Neuronal stem cell (in vitro differentiated cells): Measurements from ENCODE around the gene SLF2.

Experiments
- DNase-seq: peaks from one replicate; pipeline ENCODE4 v3.0.0-alpha.2; 2013; ENCODE audit warnings: low spot score
- H2AFZ ChIP-seq: one replicate; pipeline ENCODE4 v1.6.1; 2013; ENCODE audit warnings: mild to moderate bottlenecking, low read length, inconsistent platforms
- H2AK5ac ChIP-seq: 2 replicates; pipeline ENCODE4 v1.6.1; 2013; ENCODE audit warnings: low read depth, mild to moderate bottlenecking, inconsistent platforms, low read length, moderate library complexity, mixed read lengths
- H2BK120ac ChIP-seq: 2 replicates; pipeline ENCODE4 v1.6.1; 2013; ENCODE audit warnings: low read depth, mild to moderate bottlenecking, inconsistent platforms, low read length, moderate library complexity, mixed read lengths
- H2BK12ac ChIP-seq: one replicate; pipeline ENCODE4 v1.6.1; 2013; ENCODE audit warnings: low read length, inconsistent platforms
- H2BK15ac ChIP-seq: 2 replicates; pipeline ENCODE4 v1.6.1; 2013; ENCODE audit warnings: mild to moderate bottlenecking, low read length, inconsistent platforms, mixed read lengths
- H2BK5ac ChIP-seq: one replicate; pipeline ENCODE4 v1.6.1; 2013; ENCODE audit warnings: inconsistent platforms, mild to moderate bottlenecking, low read length, moderate library complexity
- H3K14ac ChIP-seq: one replicate; pipeline ENCODE4 v1.6.1; 2013; ENCODE audit warnings: low read length, inconsistent platforms
- H3K18ac ChIP-seq: 2 replicates; pipeline ENCODE4 v1.6.1; 2013; ENCODE audit warnings: low read length, inconsistent platforms
- H3K23ac ChIP-seq: 2 replicates; pipeline ENCODE4 v1.6.1; 2013; ENCODE audit warnings: low read depth, mild to moderate bottlenecking, mixed read lengths, low read length, inconsistent platforms; ENCODE audit not compliant: poor library complexity
- H3K27ac ChIP-seq: replicated peaks from 3 replicates; pipeline ENCODE4 v1.5.1; 2013; ENCODE audit warnings: low read length, inconsistent platforms
- H3K27me3 ChIP-seq, 3 experiments: 2 replicates each; pipeline ENCODE4 v1.6.1; 2013; ENCODE audit warnings: low read length in 3 of 3, mild to moderate bottlenecking in 2 of 3, inconsistent platforms in 1 of 3, low read depth in 1 of 3, mixed read lengths in 1 of 3, moderate library complexity in 1 of 3; ENCODE audit not compliant: control insufficient read depth in 3 of 3, insufficient read depth in 3 of 3
- H3K36me3 ChIP-seq, 2 donors: replicated peaks in 1 of 2; 2 replicates each; pipeline ENCODE4 v1.6.1; 2013; ENCODE audit warnings: low read length in 2 of 2; ENCODE audit not compliant: control insufficient read depth in 2 of 2, insufficient read depth in 2 of 2
- H3K4ac ChIP-seq: 2 replicates; pipeline ENCODE4 v1.6.1; 2013; ENCODE audit warnings: inconsistent platforms, mild to moderate bottlenecking, low read length, moderate library complexity
- H3K4me1 ChIP-seq, 2 donors: 1 replicate in 1 of 2; 2 replicates in 1 of 2; pipeline ENCODE4 v1.6.1; 2013; ENCODE audit warnings: low read length in 2 of 2, low read depth in 1 of 2; ENCODE audit not compliant: control insufficient read depth in 2 of 2, insufficient read depth in 1 of 2
- H3K4me2 ChIP-seq: one replicate; pipeline ENCODE4 v1.6.1; 2013; ENCODE audit warnings: mild to moderate bottlenecking, low read length, inconsistent platforms; ENCODE audit not compliant: insufficient read depth, poor library complexity, severe bottlenecking
- H3K4me3 ChIP-seq, 2 donors: 2 replicates each; pipeline ENCODE4 v1.5.1; 2013; ENCODE audit warnings: low read length in 2 of 2, mild to moderate bottlenecking in 2 of 2, inconsistent platforms in 1 of 2, moderate library complexity in 1 of 2
- H3K79me1 ChIP-seq: one replicate; pipeline ENCODE4 v1.6.1; 2013; ENCODE audit warnings: low read depth, mild to moderate bottlenecking, inconsistent platforms, low read length, moderate library complexity
- H3K9ac ChIP-seq: one replicate; pipeline ENCODE4 v1.6.1; 2013; ENCODE audit warnings: mild to moderate bottlenecking, low read depth, low read length, inconsistent platforms; ENCODE audit not compliant: poor library complexity
- H3K9me3 ChIP-seq, 2 donors: replicated peaks in 1 of 2; 2 replicates each; pipeline versions ENCODE3 to v1.6.1; 2013; ENCODE audit warnings: low read length in 2 of 2, mild to moderate bottlenecking in 2 of 2, inconsistent platforms in 1 of 2, low read depth in 1 of 2, mixed read lengths in 1 of 2, moderate library complexity in 1 of 2; ENCODE audit not compliant: control insufficient read depth in 2 of 2, insufficient read depth in 1 of 2
- H4K8ac ChIP-seq: one replicate; pipeline ENCODE4 v1.6.1; 2013; ENCODE audit warnings: low read depth, mild to moderate bottlenecking, inconsistent platforms, low read length, moderate library complexity
- H4K91ac ChIP-seq: one replicate; pipeline ENCODE4 v1.6.1; 2013; ENCODE audit warnings: low read length, low read depth, mild to moderate bottlenecking, inconsistent platforms; ENCODE audit not compliant: poor library complexity
- WGBS, 2 donors: extraction: QIAGEN DNeasy Blood & Tissue Kit; methylation state at CpG; one replicate each; pipeline ENCODE4 v1.1.7; 2013; ENCODE audit warnings: missing lambda C conversion rate in 2 of 2, mixed read lengths in 1 of 2; ENCODE audit not compliant: insufficient read length in 2 of 2, insufficient replicate concordance in 1 of 2; ENCODE audit errors: extremely low coverage in 2 of 2; 5-methylcytosine and 5-hydroxymethylcytosine counted together

SLF2 gene

GRCh38 chr10:100864978-100865377, 47.8 kb upstream of the SLF2 start:
- Histone ChIP-seq H2BK12ac (no peak overlapping the region), H3K9ac (no peak overlapping the region), H3K9me3 (no peaks in the 10 kb centered on the region), H2BK15ac (peak overlapping the region; percentile 6), H3K79me1 (no peaks in the 10 kb centered on the region), H2BK5ac (no peak overlapping the region), H4K91ac (no peak overlapping the region), H3K36me3 (no peaks in the 10 kb centered on the region), H3K27me3 (peaks cover 0 to 90% (median 18%) of the 10 kb centered on the region in 3 experiments), H2AK5ac (peak overlapping the region; percentile 81), H3K18ac (peak overlapping the region; percentile 11), H3K4ac (no peak overlapping the region), H3K4me1 (peaks cover 0 to 27% of the 10 kb centered on the region in 2 donors), H3K23ac (no peak overlapping the region), H3K14ac (peak overlapping the region; percentile 28), H2BK120ac (no peak overlapping the region), H2AFZ (no peak overlapping the region), H3K4me3 (no peak overlapping the region), H3K27ac (no peak overlapping the region), H4K8ac (no peak overlapping the region), H3K4me2 (no peak overlapping the region)
- no CpG with 5 or more reads among the region's 4 CpGs for WGBS, 2 donors
- DNase-seq = no peak

- Histone ChIP-seq H3K23ac (no peak overlapping the region), H3K27me3 (peaks cover 0 to 86% (median 18%) of the 10 kb centered on the region in 3 experiments), H2BK12ac (no peak overlapping the region), H3K79me1 (no peaks in the 10 kb centered on the region), H2AK5ac (no peak overlapping the region), H3K4me1 (peaks cover 0 to 30% of the 10 kb centered on the region in 2 donors), H2BK15ac (peak overlapping the region; percentile 6), H2BK5ac (no peak overlapping the region), H3K18ac (no peak overlapping the region), H3K4me3 (no peak overlapping the region), H3K9ac (no peak overlapping the region), H3K14ac (no peak overlapping the region), H3K9me3 (no peaks in the 10 kb centered on the region), H3K4me2 (peak overlapping the region; percentile 23), H3K4ac (no peak overlapping the region), H3K36me3 (no peaks in the 10 kb centered on the region), H2BK120ac (no peak overlapping the region), H4K91ac (no peak overlapping the region), H2AFZ (peak overlapping the region; percentile 25), H4K8ac (no peak overlapping the region), H3K27ac (no peak overlapping the region)
- no peak for DNase-seq
- no CpG with 5 or more reads among the region's 7 CpGs for WGBS, 2 donors
These were observed 46.8 kb upstream of the SLF2 start for GRCh38 chr10:100866010-100866409.

GRCh38 chr10:100866575-100867098, 46.1 kb upstream of the SLF2 start:
- no peak overlapping the region for H3K14ac ChIP-seq
- H3K4me3 ChIP-seq = no peak overlapping the region
- peak overlapping the region; percentile 38 for H3K4me2 ChIP-seq
- no peaks in the 10 kb centered on the region for H3K36me3 ChIP-seq
- no peak overlapping the region for H2BK12ac ChIP-seq
- no peak overlapping the region for H2BK15ac ChIP-seq
- H3K27me3 ChIP-seq = peaks cover 0 to 84% (median 18%) of the 10 kb centered on the region in 3 experiments
- no peak overlapping the region for H3K23ac ChIP-seq
- H4K91ac ChIP-seq = no peak overlapping the region
- H3K4me1 ChIP-seq = peaks cover 0 to 30% of the 10 kb centered on the region in 2 donors
- no peak overlapping the region for H3K18ac ChIP-seq
- WGBS, 2 donors = no CpG with 5 or more reads among the region's 21 CpGs
- no peaks in the 10 kb centered on the region for H3K79me1 ChIP-seq
- no peaks in the 10 kb centered on the region for H3K9me3 ChIP-seq
- DNase-seq = no peak
- H3K4ac ChIP-seq = no peak overlapping the region
- H2AK5ac ChIP-seq = no peak overlapping the region
- H4K8ac ChIP-seq = no peak overlapping the region
- H3K9ac ChIP-seq = no peak overlapping the region
- no peak overlapping the region for H3K27ac ChIP-seq
- H2BK5ac ChIP-seq = no peak overlapping the region
- H2BK120ac ChIP-seq = no peak overlapping the region
- H2AFZ ChIP-seq = peak overlapping the region; percentile 25

- no peaks in the 10 kb centered on the region for H3K36me3 ChIP-seq
- H3K27me3 ChIP-seq = peaks cover 0 to 81% (median 18%) of the 10 kb centered on the region in 3 experiments
- no peak overlapping the region for H3K4me3 ChIP-seq
- no peak overlapping the region for H3K18ac ChIP-seq
- DNase-seq = no peak
- WGBS, 2 donors = no CpG with 5 or more reads among the region's 8 CpGs
- H2BK5ac ChIP-seq = no peak overlapping the region
- H2AFZ ChIP-seq = no peak overlapping the region
- H2BK120ac ChIP-seq = no peak overlapping the region
- peaks cover 0 to 34% of the 10 kb centered on the region in 2 donors for H3K4me1 ChIP-seq
- no peak overlapping the region for H3K14ac ChIP-seq
- H3K79me1 ChIP-seq = no peaks in the 10 kb centered on the region
- no peaks in the 10 kb centered on the region for H3K9me3 ChIP-seq
- H3K4me2 ChIP-seq = no peak overlapping the region
- H3K9ac ChIP-seq = no peak overlapping the region
- peak overlapping the region; percentile 6 for H2AK5ac ChIP-seq
- H4K8ac ChIP-seq = no peak overlapping the region
- no peak overlapping the region for H3K23ac ChIP-seq
- H3K27ac ChIP-seq = no peak overlapping the region
- H4K91ac ChIP-seq = no peak overlapping the region
- H2BK15ac ChIP-seq = no peak overlapping the region
- no peak overlapping the region for H3K4ac ChIP-seq
- no peak overlapping the region for H2BK12ac ChIP-seq
These were observed 45.4 kb upstream of the SLF2 start for GRCh38 chr10:100867261-100867963.
